ENCODE data around the gene SLC4A4. TPM values are rescaled to one million over a fixed set of nuclear protein-coding genes. Genes with fewer than 3 reads are reported as not detected.

SLC4A4 gene
- total and polyA plus RNA-seq, 2 of the 8 experiments (the other 6 are each of a cell fraction or from before 2014, with no cell fraction given) = 0.67 to 2.8 TPM

DNA sequence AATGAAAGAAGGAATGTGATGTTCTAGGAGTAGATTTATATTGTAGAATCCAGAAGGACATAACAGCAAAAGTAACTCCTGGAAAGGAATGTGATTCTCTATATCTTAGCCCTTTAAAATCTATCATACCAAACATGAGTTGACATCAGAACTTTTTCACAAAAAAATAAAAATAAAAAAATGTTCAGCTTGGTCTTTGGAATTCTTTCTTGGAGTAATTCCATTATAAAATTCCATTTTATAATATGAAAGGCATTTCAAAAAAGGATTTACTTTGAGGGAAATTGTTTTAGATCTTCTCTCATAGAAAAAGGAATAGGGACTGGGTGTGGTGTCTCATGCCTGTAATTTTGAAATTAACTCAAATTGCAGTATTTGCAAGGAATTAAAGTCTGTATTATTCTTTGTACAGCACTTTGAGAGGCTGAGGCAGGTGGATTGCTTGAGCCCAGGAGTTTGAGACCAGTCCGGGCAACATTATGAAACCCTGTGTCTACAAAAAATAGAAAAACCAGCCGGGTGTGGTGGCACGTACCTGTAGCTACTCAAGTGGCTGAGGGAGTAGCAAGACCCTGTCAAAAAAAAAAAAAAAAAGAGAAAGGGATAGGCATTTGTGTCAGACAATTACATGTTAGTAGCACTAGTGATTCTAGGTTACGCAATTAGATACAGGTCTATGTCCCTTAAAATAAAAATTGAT is 134.9 kb downstream of the SLC4A4 start:
- Histone ChIP-seq H2AFZ (ENCODE audit: low read length) (no peak overlapping the region), H3K4me2 (ENCODE audit: insufficient read depth in 1 of 2, low read depth in 2 of 2, low read length in 2 of 2) (no peak overlapping the region)
- 75% methylated on average over 4 of the region's 4 CpGs; no CpG with 5 or more reads in 1 of the 2 experiments for WGBS, 2 experiments (ENCODE audit: extremely low coverage in 1 of 2, insufficient coverage in 1 of 2, insufficient read length in 1 of 2, insufficient replicate concordance in 2 of 2, low coverage in 1 of 2, low lambda C conversion rate in 2 of 2, missing lambda C conversion rate in 1 of 2)

More for the DNA sequence above, 134.9 kb downstream of the SLC4A4 start:
- Histone ChIP-seq H3K9ac (replicated peaks in 1 of 4; ENCODE audit: extremely low read depth in 1 of 4, low read depth in 3 of 4, low read length in 3 of 4) (no peak overlapping the region), H3K79me2 (ENCODE audit: control insufficient read depth in 1 of 2, insufficient read depth in 2 of 2, low read length in 2 of 2) (no peaks in the 10 kb centered on the region), H3K79me1 (ENCODE audit: low read depth, low read length) (no peaks in the 10 kb centered on the region), H3K27me3 (replicated peaks in 1 of 4; ENCODE audit: control insufficient read depth in 3 of 4, extremely low read depth in 1 of 4, insufficient read depth in 3 of 4, low read length in 3 of 4) (peaks cover 0 to 1% (median 0%) of the 10 kb centered on the region in 4 experiments; a peak in 1 of 7 replicates), H3K9me3 (ENCODE audit: insufficient read depth in 2 of 2, low read depth in 1 of 2, low read length in 1 of 2) (no peaks in the 10 kb centered on the region), H3K18ac (ENCODE audit: extremely low read depth, low read length) (no peak overlapping the region), H3K4me1 (replicated peaks in 1 of 4; ENCODE audit: control insufficient read depth in 3 of 4, insufficient read depth in 4 of 4, low read length in 3 of 4) (no peaks in the 10 kb centered on the region; a peak in 1 of 7 replicates), H4K20me1 (replicated peaks in 1 of 2; ENCODE audit: control insufficient read depth in 1 of 2, insufficient read depth in 2 of 2, low read length in 2 of 2) (no peaks in the 10 kb centered on the region), H4K91ac (replicated peaks; ENCODE audit: insufficient read length, low read length) (no peak overlapping the region), H3K27ac (ENCODE audit: low read depth, low read length) (no peak overlapping the region), H2BK120ac (replicated peaks; ENCODE audit: low read depth, low read length) (no peak overlapping the region), H3K4ac (replicated peaks; ENCODE audit: insufficient read length, low read depth, low read length) (no peak overlapping the region), H3K36me3 (ENCODE audit: control insufficient read depth in 2 of 4, insufficient read depth in 4 of 4, low read length in 3 of 4) (no peaks in the 10 kb centered on the region), H3K23me2 (ENCODE audit: low read depth, low read length) (no peaks in the 10 kb centered on the region), H4K8ac (ENCODE audit: extremely low read depth, insufficient read depth, low read length) (no peak overlapping the region), H2BK12ac (ENCODE audit: low read depth, low read length) (no peak overlapping the region), H3K14ac (ENCODE audit: insufficient read length) (no peak overlapping the region), H4K5ac (ENCODE audit: insufficient read length, low read depth, low read length) (no peak overlapping the region), H3K23ac (ENCODE audit: insufficient read length) (no peak overlapping the region), H3K56ac (replicated peaks; ENCODE audit: insufficient read length, low read depth, low read length) (no peak overlapping the region), H2BK5ac (ENCODE audit: low read depth, low read length) (no peak overlapping the region), H3K4me3 (ENCODE audit: extremely low read depth in 1 of 4, insufficient read depth in 2 of 4, low read depth in 3 of 4, low read length in 4 of 4) (no peak overlapping the region), H2AK5ac (ENCODE audit: low read depth, low read length) (no peak overlapping the region), H2BK20ac (ENCODE audit: low read length) (no peak overlapping the region), H2BK15ac (ENCODE audit: low read length) (no peak overlapping the region)
- TF ChIP-seq CBX5 (IDR thresholded peaks at IDR 0.05; ENCODE audit: low read depth, low read length) (no peak), RAD21 (IDR thresholded peaks at IDR 0.05 in 1 of 2, conservative IDR thresholded peaks at IDR 0.05 in 1 of 2; ENCODE audit: low read depth in 2 of 2, low read length in 2 of 2) (no peak), CEBPB (IDR thresholded peaks at IDR 0.05; ENCODE audit: low read depth, low read length) (no peak), TCF12 (IDR thresholded peaks at IDR 0.05; ENCODE audit: low read depth, low read length) (no peak), NANOG (IDR thresholded peaks at IDR 0.05; ENCODE audit: insufficient read depth, low read depth, low read length, poor library complexity, severe bottlenecking) (no peak), EGR1 (IDR thresholded peaks at IDR 0.05; ENCODE audit: borderline replicate concordance, low read depth, low read length) (no peak), CHD2 (IDR thresholded peaks at IDR 0.05; ENCODE audit: low read length) (no peak), SP4 (IDR thresholded peaks at IDR 0.05; ENCODE audit: low read length) (no peak), RBBP5 (IDR thresholded peaks at IDR 0.05; ENCODE audit: borderline replicate concordance, low read depth, low read length) (no peak)
- TF ChIP-seq, protein P1, sequence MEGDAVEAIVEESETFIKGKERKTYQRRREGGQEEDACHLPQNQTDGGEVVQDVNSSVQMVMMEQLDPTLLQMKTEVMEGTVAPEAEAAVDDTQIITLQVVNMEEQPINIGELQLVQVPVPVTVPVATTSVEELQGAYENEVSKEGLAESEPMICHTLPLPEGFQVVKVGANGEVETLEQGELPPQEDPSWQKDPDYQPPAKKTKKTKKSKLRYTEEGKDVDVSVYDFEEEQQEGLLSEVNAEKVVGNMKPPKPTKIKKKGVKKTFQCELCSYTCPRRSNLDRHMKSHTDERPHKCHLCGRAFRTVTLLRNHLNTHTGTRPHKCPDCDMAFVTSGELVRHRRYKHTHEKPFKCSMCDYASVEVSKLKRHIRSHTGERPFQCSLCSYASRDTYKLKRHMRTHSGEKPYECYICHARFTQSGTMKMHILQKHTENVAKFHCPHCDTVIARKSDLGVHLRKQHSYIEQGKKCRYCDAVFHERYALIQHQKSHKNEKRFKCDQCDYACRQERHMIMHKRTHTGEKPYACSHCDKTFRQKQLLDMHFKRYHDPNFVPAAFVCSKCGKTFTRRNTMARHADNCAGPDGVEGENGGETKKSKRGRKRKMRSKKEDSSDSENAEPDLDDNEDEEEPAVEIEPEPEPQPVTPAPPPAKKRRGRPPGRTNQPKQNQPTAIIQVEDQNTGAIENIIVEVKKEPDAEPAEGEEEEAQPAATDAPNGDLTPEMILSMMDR (IDR thresholded peaks at IDR 0.05; ENCODE audit: control extremely low read depth in 1 of 3, insufficient read depth in 1 of 3, low read depth in 1 of 3, low read length in 3 of 3) = no peak
- DNase-seq (ENCODE audit: low read depth in 1 of 2, low spot score in 2 of 2) = no peak
- no peak for FAIRE-seq
- ChIA-PET CTCF (ENCODE audit: partially characterized antibody) (interaction anchor here (0.6 to 1.4 kb wide), 2 partner anchors 14 to 811 kb away, joined by 3 to 4 read pairs; no protein-coding TSS in a partner anchor), POLR2A (ENCODE audit: partially characterized antibody) (no interaction called here)

Data from H1 (cell line).